Activated CD4-positive, alpha-beta T cell treated with anti-CD3 and anti-CD28 coated beads, Interleukin-10, Interleukin-2, amounts not matched to agents 100 ng/mL and 50 ng/mL, durations not matched to agents 16 hours and 8 hours (primary cell): ENCODE measurements around the gene GSE1.
A peak's percentile ranks its signal among the peaks of the same experiment; 100 is the strongest.

Experiments used
- DNase-seq: peaks from one replicate; pipeline ENCODE4 v3.0.0-alpha.2; 2020

Gene GSE1

DNA sequence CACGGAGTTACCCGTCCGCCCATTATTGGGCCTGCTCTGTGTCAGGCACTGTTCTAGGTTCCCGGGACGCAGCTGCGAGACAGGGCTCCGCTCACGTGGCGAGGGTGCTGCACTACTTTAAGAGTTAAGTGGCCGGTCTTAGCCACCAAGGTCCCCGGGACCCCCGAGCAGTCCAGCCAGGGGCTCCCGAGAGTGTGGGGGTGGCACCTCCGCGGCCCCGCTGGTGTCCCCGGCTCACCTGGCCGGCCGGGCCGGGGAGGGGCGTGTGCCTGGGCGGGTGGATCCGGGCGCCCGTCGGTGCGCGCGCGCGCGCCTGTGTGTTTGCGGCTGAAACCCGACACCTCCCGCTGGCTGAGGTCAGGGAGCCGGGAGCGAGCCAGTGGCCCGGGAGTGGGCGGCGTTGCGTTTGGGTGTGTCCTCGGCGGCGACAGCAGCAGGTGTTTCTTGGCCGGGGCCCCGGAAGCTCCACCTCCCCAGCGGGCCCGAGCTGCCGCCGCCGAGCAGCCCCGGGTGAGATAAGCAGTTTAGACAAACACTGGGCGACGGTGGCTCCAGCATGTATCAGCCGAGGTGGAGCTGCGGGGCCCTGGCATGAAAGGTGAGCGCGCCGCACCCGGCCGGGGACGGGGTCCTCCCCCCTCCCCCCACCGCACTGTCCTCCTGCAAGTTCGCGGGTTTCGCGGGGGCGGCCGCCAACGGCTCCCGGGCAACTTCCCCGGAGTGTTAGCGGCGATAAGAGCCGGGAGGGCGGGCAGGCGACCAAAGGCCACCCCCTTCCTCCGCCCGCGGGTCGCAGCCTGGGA lies at the start of gene GSE1:
GSE1 (plus strand) TSS at position 522 of the 803 bp plus-strand sequence; CDS start at position 592, 70 bp downstream.
- peak; percentile 76 for DNase-seq

DNA sequence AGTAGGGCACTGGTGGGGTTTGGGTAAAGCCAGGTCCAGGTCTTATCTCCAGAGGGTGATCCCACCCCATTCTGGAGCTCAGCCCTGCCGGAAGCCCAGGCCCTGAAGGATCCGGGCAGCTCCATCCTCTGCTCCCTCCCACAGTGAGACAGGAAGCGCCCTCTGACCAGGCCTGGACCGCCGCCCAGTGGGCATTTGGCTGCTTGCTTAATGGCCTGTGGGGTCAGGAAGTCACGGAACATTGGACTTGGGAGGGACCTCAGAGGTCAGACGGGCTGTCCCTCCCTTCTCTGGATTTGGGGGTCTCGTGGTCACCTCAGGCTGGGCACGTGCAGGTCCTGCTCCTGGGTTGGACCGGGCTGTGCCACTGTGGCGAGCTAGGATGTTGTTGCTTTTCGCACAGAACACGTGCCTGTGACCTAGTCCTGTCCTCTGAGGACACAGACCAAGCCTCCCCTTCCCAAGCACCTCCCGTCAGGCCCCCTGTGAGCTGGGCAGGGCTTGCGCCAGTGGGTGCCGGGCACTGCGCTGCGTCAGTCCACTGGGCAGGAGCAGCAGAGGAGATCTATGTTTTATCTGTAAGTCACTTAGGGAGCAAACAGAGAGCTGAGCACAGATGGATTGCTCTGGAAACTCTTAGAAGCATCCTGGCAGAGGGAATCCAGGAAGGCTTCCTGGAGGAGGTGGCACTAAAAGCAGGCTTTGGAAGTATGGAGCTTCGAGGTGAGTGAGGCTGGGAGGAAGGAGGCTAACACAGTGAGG lies 49.4 kb upstream of the GSE1 start:
- DNase-seq, result no peak

DNA sequence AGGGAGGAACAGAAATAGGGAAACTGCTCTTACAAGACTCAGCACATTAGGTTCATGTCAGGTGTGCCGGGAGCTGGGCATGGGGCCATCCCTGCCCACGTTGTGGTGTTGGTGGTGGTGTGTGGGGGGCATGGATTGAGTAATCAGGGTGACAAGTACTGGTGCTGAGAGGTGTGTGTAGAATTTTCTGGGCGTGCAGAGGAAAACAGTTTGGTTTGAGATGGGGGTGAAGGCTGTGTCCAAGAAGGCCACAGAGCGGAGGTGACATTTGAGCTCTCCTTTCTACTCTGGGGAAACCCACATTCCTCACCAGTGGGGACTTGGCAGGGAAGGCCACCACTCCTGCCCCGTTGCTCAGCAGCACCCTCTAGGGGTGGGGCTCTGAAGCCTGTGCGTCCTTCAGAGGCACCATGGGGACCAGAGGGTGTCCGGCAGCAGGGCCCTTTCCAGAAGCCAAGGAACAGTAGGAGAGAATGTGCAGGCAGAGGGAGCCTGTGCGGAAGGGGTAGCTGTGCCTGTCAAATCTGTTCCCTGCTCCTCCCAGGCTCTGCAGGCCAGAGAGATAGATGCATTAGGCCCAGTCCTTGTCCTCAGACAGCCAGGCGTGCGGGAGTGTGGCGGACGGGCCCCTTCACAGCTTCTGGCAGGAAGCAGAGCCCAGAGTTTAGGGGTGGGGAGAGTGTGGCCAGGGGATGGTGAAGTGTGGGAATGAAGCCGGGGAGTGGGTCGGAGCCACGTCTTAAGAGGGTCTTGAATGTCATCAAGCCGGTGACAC lies 48.7 kb upstream of the GSE1 start:
- DNase-seq, result peak; percentile 47

DNA sequence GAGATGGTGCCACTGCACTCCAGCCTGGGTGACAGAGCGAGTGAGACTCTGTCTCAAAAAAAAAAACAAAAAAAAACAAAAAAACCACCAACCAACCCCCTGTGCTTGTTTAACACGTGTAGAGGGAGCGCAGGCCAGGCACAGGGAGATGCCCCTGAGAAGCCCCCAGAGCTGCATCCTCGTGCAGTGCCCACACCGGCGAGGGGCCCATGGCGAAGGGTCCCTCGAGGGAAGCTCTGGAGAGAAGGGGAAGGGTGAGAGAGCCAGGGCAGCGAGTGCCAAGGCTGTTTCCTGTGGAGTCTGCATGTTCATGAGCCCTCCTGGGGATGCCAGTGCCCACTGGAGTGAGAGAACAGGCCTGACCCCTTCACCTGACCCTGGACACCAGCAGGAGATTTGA lies 47.8 kb upstream of the GSE1 start:
- no peak for DNase-seq

DNA sequence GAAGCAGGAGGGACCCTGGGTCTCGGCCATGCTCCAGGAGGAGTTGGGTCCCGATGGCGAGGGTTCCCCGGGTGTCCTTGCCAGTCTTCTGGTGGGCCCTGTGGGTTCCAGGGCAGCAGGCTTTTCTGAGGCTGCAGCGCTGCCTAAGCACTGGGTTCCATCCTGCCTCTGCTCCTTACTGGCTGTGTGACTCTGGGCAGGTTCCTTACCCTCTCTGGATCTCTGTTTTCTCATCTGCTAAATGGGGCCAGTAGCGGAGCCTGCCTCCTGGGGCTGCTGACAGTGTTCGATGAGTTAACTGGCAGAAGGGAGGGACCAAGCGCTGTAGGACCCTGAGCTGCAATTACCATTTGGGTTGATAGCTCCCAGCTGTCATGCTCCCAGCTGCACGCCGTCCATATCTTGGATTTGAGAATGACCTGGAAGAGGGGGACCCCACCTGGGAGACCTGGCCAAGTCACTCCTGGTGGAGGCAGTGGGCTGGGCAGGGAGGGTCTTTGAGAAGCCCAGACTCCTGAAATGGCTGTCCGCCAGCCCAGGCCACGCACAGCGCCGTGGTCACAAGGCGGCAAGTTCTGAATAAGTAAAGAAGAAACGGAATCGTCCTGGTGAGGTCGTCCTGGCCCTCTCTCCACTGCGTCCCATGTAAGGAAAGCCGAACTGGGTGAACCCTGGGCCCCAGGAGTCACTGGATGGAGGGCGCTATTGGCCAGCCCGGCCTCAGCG lies 47.2 kb upstream of the GSE1 start:
- no peak for DNase-seq

DNA sequence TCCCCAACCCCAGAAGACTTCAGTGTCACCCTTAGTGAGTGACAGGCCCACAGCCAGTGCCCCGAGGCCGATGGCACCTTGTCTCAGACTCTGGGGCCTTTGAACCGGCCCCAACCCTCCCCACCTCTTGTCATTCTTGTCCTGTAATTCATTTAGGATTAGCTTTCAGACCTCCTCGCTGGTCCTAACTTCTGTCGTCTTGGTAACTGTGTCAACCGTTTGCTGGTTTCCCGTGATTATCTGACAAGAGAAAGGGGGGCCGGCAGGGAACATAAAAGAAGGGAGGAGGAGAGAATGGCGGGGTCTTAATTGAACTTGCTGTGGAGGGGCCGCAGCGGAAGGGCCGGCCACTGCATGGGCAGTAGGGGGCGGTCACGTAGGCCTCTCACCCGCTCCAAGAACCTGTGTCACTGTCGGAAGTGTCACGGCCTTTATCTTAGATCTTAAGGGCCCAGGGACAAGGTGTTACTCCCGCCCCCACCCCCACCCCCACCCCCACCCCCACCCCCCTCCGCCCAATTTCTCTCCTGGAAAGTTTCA lies 46.5 kb upstream of the GSE1 start:
- no peak for DNase-seq

DNA sequence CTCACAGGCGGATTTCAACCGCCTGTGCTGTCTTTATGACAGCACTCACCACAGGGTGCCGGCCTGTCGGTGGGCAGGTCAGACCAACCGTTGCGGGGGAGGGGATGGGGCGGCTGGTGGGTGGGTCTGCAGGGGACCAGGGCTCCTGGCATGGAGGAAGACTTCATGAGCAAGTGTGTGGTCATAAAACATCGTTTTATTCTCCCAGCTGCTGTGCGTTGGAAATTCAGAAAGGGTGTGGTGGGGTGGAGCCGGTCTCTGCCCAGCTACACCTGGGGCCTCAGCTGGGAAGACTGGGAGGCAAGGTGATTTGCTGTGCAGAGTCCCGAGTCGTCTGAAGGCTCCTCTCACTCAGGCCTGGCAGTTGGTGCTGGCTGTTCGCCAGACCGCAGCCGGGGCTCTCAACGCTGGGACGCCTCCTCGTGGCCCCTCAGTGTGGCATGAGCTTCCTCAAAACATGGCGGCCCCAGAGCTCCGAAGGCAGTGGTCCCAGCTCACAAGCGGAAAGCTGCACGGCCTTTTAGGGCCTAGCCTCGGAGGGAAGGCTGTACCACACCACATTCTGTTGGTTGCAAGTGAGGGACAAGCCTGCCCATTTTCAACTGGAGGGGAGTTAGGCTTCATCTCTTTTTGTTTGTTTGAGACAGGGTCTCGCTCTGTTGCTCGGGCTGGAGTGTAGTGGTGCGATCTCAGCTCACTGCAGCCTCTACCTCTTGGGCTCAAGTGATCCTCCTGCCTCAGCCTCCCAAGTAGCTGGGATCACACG lies 45.8 kb upstream of the GSE1 start:
- DNase-seq, result no peak

DNA sequence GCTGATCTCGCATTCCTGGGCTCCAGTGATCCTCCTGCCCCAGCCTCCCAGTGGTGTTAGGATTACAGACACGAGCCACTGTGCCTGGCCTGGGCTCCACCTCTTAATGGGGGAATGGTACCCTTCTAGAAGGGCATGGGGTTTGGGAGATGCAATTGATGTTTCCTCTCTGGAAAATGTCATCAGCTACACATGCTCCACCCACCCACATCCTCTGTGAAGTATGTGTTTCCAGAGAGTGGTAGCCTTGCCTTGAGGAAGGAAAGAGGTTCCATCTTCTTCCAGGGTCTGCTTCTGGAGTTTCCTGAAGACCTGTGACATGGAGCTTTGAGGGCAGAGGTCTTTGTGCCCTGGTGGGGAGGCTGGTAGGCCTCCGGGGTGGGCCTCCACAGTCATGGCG lies 45.2 kb upstream of the GSE1 start:
- no peak for DNase-seq

DNA sequence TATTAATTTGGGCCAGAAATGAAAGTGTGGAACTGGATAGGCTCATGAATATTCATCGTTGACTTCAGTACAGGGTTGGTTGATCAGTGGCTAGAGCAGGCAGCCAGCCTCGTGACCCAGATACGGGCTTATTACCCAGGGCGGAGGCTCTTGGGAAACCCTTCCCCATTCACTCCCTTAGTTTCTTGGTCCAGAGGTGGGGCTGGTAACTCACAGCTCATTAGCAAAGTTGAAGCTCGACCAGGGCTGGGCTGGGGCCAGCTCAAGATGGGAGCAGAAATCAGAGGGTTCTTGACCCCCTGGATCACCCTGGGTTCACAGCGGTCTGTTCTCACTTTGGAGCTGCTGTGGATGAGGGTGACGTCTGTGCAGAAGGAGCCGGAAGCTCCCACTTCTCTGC lies 44.6 kb upstream of the GSE1 start:
- DNase-seq, result no peak

DNA sequence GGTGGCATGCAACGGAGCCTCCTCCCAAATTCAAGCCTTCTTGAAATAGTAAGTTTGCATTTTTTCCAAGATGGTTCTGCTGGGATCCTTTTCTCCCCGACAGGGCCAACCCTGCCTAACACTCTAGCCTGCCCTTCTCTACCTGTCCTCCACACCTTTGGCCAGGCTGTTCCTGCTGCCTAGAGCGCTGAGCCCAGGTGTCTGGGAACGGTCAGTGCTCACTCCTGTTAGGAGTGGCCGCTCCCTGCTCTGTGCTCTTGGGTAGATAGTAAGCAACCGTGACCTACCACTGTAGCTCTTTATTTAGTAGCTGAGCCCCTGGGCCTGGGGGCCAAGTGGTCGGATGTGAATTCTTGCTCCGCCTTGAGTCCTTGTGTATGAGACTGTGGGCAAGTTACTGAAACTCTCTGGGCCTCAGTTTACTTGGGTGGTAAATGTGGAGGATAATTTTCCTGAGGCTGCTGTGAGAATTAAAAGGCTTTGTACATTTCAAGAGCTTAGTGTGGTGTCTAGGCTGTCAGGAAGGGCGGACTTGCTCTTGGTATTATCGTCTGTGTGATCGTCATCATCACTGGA lies 44.0 kb upstream of the GSE1 start:
- no peak for DNase-seq

DNA sequence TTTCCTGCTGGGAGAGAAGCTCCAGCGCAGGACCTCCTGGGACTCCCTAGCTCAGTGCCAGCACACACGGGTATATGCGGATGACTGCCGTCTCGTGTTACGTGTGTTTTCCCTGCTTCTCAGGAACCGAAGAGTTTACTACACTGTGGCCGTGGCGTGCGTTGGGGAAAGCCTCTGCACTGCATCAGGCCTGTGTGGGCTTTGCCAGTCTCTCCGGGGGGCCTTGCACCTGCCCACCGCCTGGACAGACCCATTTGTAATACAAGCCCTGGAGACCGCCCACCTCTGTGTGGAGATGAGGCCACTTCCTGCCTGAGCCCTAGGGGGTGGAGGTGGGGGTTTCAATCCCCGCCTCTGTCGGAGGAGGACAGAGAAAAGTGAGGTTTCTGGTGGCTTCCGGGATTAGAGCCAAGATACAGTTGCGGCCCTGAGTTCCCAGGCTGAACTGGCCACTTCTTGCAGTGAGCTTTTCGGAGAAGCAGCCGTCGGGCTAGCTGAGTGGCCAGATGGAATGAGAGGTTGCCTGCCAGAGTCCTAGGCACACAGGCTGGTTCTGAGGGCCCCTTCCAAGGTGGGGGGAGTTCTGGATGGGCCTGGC lies 43.4 kb upstream of the GSE1 start:
- DNase-seq, result peak; percentile 59

DNA sequence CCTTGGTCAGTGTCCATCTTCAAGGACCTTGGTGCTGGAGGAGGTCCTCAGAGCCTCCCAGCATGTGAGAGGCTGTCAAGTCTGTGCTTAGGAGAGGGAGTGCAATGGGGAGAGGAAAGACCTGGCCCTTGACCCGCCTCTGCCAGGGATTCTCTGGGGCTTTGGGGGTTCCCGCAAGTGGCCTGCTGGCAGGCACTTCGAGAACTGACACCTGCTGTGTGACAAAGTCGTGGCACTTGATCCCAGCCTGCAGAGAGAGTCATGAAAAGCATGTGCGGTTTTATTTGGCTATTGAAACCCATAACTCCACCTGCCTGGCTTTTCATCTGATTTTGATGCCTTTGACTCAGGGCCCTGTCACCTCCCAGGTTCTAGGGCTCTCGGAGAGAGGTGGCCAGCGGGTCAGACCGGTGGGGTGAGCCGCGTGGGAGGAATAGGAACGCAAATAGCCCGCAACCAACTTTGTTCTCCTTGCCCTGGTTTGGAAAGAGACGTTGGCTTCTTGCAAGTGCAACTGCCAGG lies 42.8 kb upstream of the GSE1 start:
- DNase-seq, result peak; percentile 32

DNA sequence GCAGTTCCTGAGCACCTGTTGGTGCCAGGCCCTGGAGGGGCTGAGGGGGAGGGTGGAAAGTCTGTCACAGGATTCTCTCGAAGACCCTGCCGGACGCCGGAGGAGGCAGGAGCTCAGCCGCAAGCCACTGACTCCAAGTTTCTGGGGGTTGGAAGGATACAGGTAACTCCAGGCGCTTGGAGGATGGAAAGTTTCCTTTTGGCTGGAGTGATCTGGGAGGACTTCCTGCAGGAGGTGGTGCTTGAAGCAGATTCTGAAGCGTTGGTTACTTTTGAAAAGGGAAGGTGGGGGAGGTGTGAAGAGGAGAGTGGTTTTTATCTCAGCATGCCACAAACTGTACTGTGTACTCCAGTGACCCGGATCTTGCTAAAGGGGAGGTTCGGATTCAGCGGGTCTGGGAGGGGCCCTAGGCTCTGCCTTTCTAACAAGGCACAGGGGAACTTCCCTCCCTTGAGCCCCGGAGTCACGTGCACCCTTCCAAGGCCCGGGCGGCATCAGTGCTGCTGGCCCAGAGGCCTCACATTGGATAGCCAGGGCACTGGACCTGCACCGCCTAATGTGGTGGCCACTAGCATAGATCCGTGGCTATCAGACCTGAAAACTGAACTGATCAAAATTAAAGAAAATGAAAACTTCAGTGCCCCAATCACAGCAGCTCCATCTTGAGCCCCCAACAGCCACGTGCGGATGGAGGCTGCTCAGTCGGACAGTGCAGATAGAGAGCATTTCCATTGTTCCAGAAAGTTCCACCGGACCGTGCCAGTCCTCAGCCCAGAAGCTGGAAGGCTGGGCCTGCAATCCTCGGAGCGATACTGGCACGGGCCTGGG lies 42.2 kb upstream of the GSE1 start:
- DNase-seq, result peak; percentile 54

DNA sequence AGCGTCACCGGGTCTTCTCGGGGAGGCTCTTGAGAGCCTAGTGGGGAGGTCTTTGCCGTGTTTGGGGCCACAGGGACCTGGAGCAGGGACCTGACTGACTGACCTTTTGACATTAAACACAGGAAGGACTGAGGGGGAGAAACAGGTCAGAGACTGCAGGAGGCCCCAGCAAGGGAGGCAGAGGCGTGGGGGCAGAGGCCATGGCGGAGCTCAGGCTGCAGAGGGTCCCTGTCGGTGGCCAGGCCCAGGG lies 41.6 kb upstream of the GSE1 start:
- no peak for DNase-seq

DNA sequence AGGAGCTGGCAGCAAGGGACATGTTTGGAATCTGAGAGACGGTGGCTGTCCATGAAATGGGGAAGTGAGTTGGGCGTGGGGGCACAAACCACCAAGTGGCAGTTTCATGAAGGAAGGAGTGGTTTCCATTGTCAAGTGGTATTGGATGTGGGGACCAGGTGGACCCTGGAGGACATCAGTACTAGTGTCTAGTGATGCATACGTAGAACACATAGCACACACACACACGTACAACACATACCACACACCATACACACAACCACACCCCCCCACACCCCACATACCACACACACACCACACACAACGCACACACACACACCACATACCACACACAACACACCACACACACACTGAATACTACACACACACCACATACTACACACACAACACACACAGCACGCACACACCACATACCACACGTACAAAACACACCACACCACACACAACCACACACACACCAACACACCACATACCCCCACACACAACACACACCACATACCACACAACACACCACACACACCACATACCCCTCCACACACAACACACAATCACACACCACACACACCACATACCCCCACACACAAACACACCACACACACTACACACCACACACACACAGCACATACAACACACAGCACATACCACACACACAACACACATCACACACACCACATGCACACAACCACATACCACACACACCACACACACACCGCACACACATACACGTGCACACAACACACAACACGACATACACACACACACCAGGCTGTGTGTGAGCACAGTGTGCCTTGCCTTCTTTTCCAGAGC lies 41.1 kb upstream of the GSE1 start:
- DNase-seq, result no peak

DNA sequence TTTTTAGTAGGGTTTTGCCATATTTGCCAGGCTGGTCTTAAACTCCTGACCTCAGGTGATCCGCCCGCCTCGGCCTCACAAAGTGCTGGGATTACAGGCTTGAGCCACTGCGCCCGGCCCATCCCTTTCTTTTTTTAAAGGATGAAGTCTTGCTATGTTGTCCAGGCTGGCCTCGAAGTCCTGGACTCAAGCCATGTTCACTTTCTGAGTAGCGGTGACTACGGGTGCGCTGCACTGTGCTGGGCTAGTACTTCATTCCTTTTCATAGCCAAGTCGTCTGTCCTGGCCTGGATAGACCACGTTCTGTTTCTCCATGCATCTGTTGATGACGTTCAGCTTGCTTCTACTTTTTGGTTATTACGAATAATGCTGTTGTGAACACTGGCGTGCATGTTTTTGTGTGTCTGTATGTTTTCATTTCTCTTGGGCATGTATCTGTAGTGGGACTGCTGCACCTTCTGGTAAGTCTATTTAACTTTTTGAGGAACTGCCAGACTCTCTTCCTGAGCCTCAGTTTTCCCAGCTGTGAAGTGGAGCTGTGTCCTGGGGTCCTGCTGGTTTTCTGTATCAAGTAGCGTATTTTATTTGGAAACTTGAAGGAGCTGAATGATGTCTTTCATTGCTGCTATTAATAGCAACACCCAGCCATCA lies 40.0 kb upstream of the GSE1 start:
- no peak for DNase-seq

DNA sequence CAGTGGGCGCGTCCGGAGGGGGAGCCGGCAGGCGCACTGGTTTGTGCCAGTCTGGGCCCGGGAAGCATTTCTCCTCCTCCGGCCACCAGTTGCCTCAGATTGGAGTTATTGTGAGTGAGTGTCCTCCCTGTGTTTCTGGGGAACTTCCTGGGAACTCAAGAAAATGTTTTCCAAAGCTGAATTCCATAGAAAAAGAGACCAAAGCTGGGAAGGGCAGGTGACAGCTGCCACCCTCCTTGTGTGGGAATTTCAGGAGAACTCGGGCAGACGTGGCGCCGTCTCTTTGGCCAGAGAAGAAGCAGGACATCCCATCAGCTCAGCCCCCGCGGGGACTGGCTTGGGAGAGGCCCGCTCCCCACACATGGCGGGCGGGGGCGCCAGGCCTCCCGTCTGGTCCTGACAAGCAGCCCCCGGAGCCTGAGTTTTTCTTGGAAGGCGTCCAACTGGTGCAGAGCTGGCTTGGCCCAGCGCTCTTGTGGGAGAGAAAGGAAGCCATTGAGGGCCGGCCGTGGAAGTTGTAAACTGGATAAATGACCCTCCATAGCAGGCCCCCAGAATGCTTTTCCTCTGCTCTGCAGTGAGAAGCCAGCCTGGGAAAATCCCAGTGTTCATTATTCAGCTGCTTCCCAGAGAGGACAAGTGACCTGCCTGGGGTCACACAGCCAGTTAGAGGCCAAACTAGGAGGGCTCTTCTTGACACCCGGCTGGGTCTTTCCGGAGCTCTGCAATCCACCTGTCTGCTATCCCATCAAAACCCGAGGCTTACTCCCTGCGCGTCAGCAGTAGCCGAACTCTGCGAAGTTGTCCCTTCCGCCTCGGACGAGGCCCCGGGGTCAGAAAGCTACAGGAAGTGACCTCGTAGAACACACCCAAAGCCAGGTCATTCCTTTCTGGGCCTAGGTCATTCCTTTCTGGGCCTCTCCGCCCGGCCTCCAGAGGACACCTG lies 39.2 kb upstream of the GSE1 start:
- DNase-seq, result no peak
